ES-I3 (cell line): ENCODE measurements around the gene PRTG.
"Not testable (repeated sequence)": the region's sequence is repeated elsewhere in the genome, so short reads cannot be mapped to it uniquely, and the experiment has no call there.

Experiments used
- H3K36me3 ChIP-seq: 2 replicates; pipeline ENCODE4 v1.6.1; 2013; ENCODE audit warnings: mild to moderate bottlenecking, low read length, control low read depth, moderate library complexity; ENCODE audit not compliant: insufficient read depth
- H3K4me1 ChIP-seq: 2 replicates; pipeline ENCODE4 v1.6.1; 2013; ENCODE audit warnings: mild to moderate bottlenecking, control low read depth, low read length; ENCODE audit not compliant: insufficient read depth
- H3K9ac ChIP-seq: 2 replicates; pipeline ENCODE4 v1.6.1; 2013; ENCODE audit warnings: low read depth, mild to moderate bottlenecking, low read length, moderate library complexity
- H3K9me3 ChIP-seq: 2 replicates; pipeline ENCODE4 v1.6.1; 2013; ENCODE audit warnings: mild to moderate bottlenecking, low read length, moderate library complexity; ENCODE audit not compliant: control insufficient read depth, insufficient read depth

PRTG gene

DNA sequence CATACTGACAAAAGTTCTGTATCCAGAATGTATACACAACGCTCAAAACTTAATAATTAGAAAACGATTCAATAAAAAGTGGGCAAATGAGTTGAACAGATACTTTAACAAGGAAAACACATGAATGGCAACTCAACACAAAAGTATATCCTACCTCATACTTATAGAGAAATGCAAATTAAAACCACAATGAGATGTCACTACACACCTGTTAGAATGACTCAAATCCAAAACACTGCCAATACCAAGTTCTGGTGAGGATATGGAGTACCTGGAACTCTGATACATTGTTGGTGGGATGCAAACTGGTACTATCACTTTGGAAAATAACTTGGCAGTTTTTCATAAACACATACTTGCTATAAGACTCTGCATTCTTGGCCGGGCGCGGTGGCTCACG lies 42.1 kb downstream of the PRTG start:
- no peak overlapping the region for H3K9ac ChIP-seq
- no peaks in the 10 kb centered on the region for H3K4me1 ChIP-seq
- no peaks in the 10 kb centered on the region for H3K36me3 ChIP-seq
- no peaks in the 10 kb centered on the region for H3K9me3 ChIP-seq

DNA sequence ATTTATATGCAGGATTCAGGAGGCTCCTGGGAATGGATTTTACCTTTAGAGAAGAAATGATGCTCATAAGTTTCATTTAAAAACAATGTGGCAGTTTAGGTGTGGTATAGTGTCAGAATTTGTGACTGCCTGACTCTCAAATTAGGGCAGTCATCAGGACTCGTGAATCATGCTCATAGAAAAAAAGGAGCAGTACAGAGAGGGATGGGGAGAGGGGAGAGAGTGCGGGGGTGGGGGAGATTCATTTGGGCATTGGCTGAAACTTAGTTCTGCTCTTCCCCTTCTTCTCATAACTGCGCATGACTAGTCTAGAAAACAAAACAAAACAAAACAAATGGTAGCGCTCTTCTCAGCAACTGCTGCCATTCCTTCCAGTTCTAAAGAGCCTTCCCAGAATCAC lies 44.3 kb downstream of the PRTG start:
- H3K9me3 ChIP-seq, result no peaks in the 10 kb centered on the region
- no peak overlapping the region for H3K9ac ChIP-seq
- no peaks in the 10 kb centered on the region for H3K36me3 ChIP-seq
- H3K4me1 ChIP-seq, result peaks cover 7% of the 10 kb centered on the region

DNA sequence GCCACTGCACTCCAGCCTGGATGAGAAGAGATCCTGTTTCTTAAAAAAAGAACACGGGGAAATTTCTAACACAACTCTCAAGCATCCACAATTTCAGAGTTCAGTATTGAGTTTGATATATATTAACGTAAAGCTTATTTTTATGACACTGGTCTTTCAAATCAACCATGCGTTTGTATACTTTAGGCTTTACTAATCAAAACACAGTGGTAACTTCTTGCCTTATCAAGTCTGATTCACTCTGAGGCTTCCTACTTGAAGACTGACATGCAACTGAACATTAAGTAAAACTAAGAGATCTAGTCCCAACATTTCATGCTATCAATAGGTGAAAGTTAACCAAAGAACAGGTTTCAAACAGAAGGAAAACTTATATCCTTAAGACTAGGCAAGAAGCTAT lies 46.7 kb downstream of the PRTG start:
- no peak overlapping the region for H3K9ac ChIP-seq
- H3K4me1 ChIP-seq, result peaks cover 7% of the 10 kb centered on the region
- no peaks in the 10 kb centered on the region for H3K36me3 ChIP-seq
- no peaks in the 10 kb centered on the region for H3K9me3 ChIP-seq

DNA sequence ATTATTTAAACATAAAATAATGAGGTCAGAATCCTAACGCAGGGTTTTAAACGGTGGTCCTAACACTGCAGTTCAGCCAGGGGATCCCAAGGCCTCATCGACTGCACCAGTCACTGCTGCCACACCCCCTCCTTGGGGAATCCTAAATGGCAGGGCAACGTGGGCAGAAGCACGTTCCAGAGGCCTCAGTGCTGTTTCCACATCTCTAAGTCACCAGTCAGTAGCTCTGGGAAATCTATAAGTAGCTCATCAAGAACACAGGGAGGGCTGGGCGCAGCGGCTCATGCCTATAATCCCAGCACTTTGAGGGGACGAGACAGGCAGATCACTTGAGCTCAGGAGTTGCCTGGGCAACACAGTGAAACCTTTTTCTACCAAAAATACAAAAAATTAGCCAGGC lies 47.5 kb downstream of the PRTG start:
- no peaks in the 10 kb centered on the region for H3K36me3 ChIP-seq
- no peak overlapping the region for H3K9ac ChIP-seq
- peaks cover 7% of the 10 kb centered on the region for H3K4me1 ChIP-seq
- H3K9me3 ChIP-seq, result no peaks in the 10 kb centered on the region

DNA sequence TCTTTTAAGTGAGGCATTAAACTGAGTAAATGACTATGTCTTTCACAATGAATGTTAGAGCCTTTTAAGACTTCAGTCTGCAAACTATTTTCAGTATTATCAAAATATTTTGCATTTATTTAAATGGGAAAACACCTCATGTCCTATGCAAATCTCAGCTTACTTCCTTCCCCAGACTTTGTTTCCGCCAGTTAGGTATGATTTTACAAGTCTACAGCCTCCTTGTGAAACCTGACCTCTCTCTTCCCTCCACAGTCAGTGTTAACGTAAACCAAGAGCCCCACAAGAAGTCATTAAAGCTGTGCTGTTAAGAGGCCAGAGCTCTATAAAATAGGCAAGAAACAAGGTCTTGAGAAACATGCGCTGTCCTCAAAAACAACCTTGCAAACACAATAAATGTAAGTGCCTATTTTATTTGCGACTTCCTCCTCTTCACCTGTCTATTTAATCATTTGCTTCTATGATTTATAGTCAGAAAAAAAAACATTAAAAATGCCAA lies 48.3 kb downstream of the PRTG start:
- no peaks in the 10 kb centered on the region for H3K9me3 ChIP-seq
- no peaks in the 10 kb centered on the region for H3K36me3 ChIP-seq
- peaks cover 7% of the 10 kb centered on the region for H3K4me1 ChIP-seq
- H3K9ac ChIP-seq, result no peak overlapping the region

DNA sequence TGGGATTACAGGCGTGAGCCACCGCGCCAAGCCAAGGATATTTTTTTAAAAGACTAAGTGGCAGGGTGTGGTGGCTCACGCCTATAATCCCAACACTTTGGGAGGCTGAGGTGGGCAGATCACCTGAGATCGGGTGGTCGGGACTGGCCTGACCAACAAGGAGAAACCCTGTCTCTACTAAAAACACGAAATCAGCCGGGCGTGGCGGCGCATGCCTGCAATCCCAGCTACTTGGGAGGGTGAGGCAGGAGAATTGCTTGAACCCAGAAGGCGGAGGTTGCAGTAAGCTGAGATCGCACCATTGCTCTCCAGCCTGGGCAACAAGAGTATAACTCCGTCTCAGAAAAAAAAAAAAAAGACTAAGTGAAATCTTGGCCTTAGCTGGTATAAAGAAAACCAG lies 49.8 kb downstream of the PRTG start:
- H3K9me3 ChIP-seq, H3K36me3 ChIP-seq, H3K9ac ChIP-seq, H3K4me1 ChIP-seq: not testable (repeated sequence)

GRCh38 chr15:55687792-55688191 lies 55.2 kb downstream of the PRTG start:
- H3K4me1 ChIP-seq, result no peaks in the 10 kb centered on the region; the same call in 1 of the 2 replicates
- no peak overlapping the region for H3K9ac ChIP-seq
- H3K9me3 ChIP-seq, result no peaks in the 10 kb centered on the region
- H3K36me3 ChIP-seq, result no peaks in the 10 kb centered on the region

DNA sequence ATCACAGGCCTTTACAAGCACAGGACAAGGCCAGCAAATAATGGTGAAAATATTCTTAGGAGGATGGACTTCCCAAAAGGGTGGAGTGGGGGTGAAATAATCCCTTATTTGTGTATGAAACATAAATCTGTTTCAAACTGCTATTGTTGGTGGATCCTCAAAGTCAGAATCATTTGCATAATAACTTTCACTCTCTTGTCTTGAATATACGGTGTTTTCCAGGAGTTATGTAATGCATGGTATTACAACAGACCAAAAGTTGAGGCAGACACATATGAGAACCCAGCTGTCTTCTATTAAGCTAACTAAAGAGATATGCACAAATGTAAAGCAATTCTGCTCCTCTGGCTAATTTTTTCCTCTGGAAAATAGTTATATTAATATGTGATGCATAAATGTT lies 57.7 kb downstream of the PRTG start:
- Histone ChIP-seq H3K36me3 (no peaks in the 10 kb centered on the region), H3K9ac (no peak overlapping the region), H3K9me3 (no peaks in the 10 kb centered on the region), H3K4me1 (no peaks in the 10 kb centered on the region; the same call in 1 of the 2 replicates)

DNA sequence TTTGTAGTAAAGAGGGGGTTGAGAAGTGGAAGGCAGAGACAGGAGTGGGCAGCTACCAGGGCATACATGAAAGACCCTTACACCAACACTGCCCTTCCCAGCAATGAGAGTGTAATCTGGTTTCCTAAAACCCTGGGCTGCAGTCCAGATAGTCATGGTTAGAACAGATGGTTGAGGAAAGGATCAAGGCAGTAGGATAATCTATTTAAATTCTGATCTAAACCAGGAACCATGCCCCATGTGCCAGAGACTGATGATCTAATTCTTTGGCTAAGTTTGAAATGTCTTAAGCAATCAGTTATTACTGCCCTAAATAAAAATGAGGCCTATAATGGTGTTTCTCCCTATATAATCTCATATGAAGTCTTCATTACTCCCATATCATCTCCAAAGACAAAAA lies 59.6 kb downstream of the PRTG start:
- Histone ChIP-seq H3K36me3 (no peaks in the 10 kb centered on the region), H3K4me1 (no peaks in the 10 kb centered on the region; the same call in 1 of the 2 replicates), H3K9me3 (no peaks in the 10 kb centered on the region), H3K9ac (no peak overlapping the region)

DNA sequence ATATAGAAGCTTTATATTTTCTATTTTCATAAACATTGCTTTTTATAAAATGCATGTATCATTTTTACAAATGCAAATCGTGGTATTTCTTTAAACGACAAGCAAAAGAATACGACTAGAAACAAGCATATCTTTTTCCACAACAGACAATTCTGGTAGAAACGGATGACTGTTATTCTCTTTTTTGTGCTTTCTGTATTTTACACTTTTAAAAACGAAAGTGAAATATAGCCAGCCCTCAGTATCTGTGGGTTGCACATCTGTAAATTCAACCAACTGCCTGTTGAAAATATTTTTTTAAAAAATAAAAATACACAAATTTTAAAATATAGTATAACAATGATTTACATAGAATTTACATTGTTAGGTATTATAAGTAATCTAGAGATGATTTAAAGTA lies 61.3 kb downstream of the PRTG start:
- Histone ChIP-seq H3K4me1 (peaks cover 1% of the 10 kb centered on the region; the same call in 1 of the 2 replicates), H3K36me3 (no peaks in the 10 kb centered on the region), H3K9ac (no peak overlapping the region), H3K9me3 (no peaks in the 10 kb centered on the region)

- no peaks in the 10 kb centered on the region for H3K9me3 ChIP-seq
- no peaks in the 10 kb centered on the region for H3K36me3 ChIP-seq
- no peak overlapping the region for H3K9ac ChIP-seq
- peaks cover 6% of the 10 kb centered on the region; the same call in 1 of the 2 replicates for H3K4me1 ChIP-seq
Measured at GRCh38 chr15:55676507-55676906, 66.4 kb downstream of the PRTG start.

- peaks cover 6% of the 10 kb centered on the region; the same call in 1 of the 2 replicates for H3K4me1 ChIP-seq
- H3K9ac ChIP-seq, result no peak overlapping the region
- no peaks in the 10 kb centered on the region for H3K9me3 ChIP-seq
- no peaks in the 10 kb centered on the region for H3K36me3 ChIP-seq
Measured at GRCh38 chr15:55673287-55673686, 69.7 kb downstream of the PRTG start.

DNA sequence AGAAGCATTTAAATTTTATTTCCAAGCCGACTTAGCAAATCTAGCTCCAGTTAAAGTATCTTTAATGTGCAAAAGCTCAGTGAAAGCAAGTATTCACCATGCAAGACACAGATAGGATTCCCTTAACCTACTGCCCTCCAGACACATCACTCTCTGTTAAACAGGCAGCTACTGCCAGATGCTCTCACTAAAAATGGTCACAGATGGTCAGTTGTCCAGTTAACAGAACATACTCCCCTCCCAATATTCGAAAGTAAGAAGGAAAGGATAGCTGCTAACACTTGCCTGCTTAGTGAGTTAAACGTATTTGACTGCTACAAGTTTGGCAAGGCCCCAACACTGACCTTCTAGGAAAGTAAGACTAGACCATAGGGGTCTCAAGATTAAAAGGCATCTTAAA lies 73.7 kb downstream of the PRTG start:
- no peaks in the 10 kb centered on the region for H3K9me3 ChIP-seq
- H3K4me1 ChIP-seq, result no peaks in the 10 kb centered on the region

DNA sequence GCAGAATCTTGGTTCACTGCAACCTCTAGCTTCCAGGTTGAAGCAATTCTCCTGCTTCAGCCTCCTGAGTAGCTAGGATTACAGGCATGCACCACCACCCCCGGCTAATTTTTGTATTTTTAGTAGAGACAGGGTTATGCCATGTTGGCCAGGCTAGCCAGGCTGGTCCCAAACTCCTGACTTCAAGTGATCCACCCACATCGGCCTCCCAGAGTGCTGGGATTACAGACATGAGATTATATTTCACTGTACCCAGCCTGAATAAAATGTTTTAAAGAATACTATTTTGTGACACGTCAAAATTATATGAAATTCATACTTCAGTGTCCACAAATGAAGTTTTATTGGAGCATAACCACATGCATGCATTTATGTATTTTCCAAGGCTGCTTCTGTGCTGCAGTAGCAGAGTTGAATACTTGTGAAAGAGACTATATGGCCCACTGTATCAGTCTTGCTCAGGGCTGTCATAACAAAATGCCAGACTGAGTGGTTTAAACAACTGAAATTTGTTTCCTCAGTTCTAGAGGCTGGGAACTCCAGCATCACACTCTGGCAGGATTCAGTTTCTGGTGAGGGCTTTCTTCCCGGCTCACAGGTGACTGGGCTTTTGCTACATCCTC lies 77.2 kb downstream of the PRTG start:
- no peak overlapping the region for H3K9ac ChIP-seq
- H3K4me1 ChIP-seq, result peaks cover 16% of the 10 kb centered on the region
- H3K9me3 ChIP-seq, result no peaks in the 10 kb centered on the region
- no peaks in the 10 kb centered on the region for H3K36me3 ChIP-seq

More for the DNA sequence above, 73.7 kb downstream of the PRTG start:
- H3K9ac ChIP-seq, result no peak overlapping the region
- no peaks in the 10 kb centered on the region for H3K36me3 ChIP-seq

DNA sequence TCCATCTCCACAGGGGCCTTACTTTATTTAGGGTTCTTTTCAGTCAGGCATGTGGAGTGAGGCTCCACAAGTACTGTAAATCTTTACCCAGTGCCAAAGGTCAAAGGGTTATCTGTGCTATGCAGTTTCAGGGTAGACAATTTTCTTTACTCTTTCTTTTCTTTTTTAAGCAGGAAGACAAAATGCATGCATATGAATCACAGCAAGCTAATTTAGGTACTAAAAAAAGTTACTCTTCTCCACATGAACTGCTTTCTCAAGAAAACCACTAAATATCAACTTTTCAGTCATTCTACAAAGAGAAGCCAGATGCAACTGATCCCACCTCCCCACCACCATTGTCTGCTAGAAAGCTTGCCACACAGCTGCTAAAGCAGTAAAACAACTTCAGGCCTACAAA lies 81.5 kb downstream of the PRTG start:
- Histone ChIP-seq H3K4me1 (peaks cover 26% of the 10 kb centered on the region), H3K36me3 (no peaks in the 10 kb centered on the region), H3K9ac (no peak overlapping the region), H3K9me3 (no peaks in the 10 kb centered on the region)
